Activated CD8-positive, alpha-beta T cell treated with anti-CD3 and anti-CD28 coated beads, Interleukin-2, amount 10 ng/mL, durations not matched to agents 7 days and 5 days (primary cell): ENCODE data around the gene USHBP1. TPM values are rescaled to one million over a fixed set of nuclear protein-coding genes. Genes with fewer than 3 reads are reported as not detected.

Experiments
- ATAC-seq: fragments of 150-1000 bp; cut with Tn5 transposase; one replicate; pipeline ENCODE4 v1.10.0; 2021; ENCODE audit warnings: moderate library complexity
- CTCF ChIA-PET: fragments of 350-600 bp; sonication (Branson Sonifier 250); formaldehyde crosslinking; loops from one replicate; lab custom pipeline; 2021; ENCODE audit warnings: antibody characterized with exemption; lab: Charles Lee
- POLR2A ChIA-PET: fragments of 350-600 bp; sonication (Branson Sonifier 250); formaldehyde crosslinking; loops from one replicate; lab custom pipeline; 2021; ENCODE audit warnings: antibody characterized with exemption; lab: Charles Lee
- DNase-seq: peaks from one replicate; pipeline ENCODE4 v3.0.0-alpha.2; 2020
- H3K27ac Mint-ChIP-seq: one replicate; pipeline ENCODE4 v1.8.0; 2021; ENCODE audit warnings: mild to moderate bottlenecking, mixed read lengths
- H3K27me3 Mint-ChIP-seq: one replicate; pipeline ENCODE4 v1.8.0; 2021; ENCODE audit warnings: low read depth, mixed read lengths
- H3K36me3 Mint-ChIP-seq: one replicate; pipeline ENCODE4 v1.8.0; 2021; ENCODE audit warnings: low read depth, mixed read lengths
- H3K4me1 Mint-ChIP-seq: one replicate; pipeline ENCODE4 v1.8.0; 2021; ENCODE audit warnings: low read depth, mixed read lengths
- H3K4me3 Mint-ChIP-seq: one replicate; pipeline ENCODE4 v1.8.0; 2021; ENCODE audit warnings: mild to moderate bottlenecking, mixed read lengths
- H3K9me3 Mint-ChIP-seq: one replicate; pipeline ENCODE4 v1.8.0; 2022; ENCODE audit warnings: mixed read lengths; ENCODE audit not compliant: insufficient read depth
- total RNA-seq, 2 experiments: library from RNA; stranded (reverse); gene quantifications; one replicate each; pipeline ENCODE4 v1.2.3, GENCODE V29; 2021

Gene USHBP1, protein sequence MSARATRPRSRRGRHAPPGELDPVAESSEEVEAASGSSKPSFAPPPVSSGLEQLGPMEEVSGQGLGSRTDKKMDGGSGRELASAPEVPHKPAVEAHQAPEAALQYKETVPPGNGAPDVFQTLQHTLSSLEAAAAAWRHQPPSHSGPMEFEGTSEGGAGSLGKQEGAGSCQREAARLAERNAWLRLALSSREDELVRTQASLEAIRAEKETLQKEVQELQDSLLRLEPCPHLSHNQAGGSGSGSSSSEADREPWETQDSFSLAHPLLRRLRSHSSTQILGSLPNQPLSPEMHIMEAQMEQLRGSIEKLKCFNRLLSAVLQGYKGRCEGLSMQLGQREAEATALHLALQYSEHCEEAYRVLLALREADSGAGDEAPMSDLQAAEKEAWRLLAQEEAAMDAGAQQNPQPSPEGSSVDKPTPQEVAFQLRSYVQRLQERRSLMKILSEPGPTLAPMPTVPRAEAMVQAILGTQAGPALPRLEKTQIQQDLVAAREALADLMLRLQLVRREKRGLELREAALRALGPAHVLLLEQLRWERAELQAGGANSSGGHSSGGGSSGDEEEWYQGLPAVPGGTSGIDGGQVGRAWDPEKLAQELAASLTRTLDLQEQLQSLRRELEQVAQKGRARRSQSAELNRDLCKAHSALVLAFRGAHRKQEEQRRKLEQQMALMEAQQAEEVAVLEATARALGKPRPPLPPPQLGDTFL
- not detected for total RNA-seq

DNA sequence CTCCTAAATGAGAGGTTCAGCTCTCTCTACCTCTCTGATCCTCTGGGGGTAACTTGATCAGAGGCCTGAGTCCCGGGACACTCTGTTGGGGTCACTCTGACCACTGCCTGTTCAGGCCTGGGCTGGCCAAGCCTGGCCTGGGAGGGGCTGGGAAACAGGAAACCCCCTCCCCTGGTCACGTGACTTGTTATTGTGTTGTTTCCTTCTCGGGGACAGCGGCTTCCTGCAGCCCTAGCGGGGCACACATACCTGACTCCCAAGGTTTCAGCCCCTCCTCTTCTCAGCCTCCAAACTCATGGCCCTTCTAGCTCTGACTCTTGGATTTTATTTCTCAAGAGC lies at the start of gene USHBP1:
Gene USHBP1 (minus strand): TSS at position 105 of the 339 bp plus-strand sequence. CDS start 446 bp downstream, outside the sequence.
- Mint-ChIP-seq H3K4me1 (peaks cover 33% of the 10 kb centered on the region), H3K9me3 (no peaks in the 10 kb centered on the region), H3K27ac (no peak within 1 kb of the TSS), H3K4me3 (no peak within 1 kb of the TSS), H3K36me3 (peaks cover 2% of the 10 kb centered on the region), H3K27me3 (peaks cover 2% of the 10 kb centered on the region)
- CTCF ChIA-PET: interaction anchor here (0.6 to 10.9 kb wide), 7 partner anchors 17 to 558 kb away, joined by 3 to 109 read pairs (median 3); partner anchors contain the start of gene ANKLE1
- ATAC-seq (no peak), DNase-seq (no peak)
- POLR2A ChIA-PET: interaction anchor here (0.6 to 0.7 kb wide), 2 partner anchors 9 to 15 kb away, joined by 3 to 4 read pairs; no protein-coding TSS in a partner anchor

DNA sequence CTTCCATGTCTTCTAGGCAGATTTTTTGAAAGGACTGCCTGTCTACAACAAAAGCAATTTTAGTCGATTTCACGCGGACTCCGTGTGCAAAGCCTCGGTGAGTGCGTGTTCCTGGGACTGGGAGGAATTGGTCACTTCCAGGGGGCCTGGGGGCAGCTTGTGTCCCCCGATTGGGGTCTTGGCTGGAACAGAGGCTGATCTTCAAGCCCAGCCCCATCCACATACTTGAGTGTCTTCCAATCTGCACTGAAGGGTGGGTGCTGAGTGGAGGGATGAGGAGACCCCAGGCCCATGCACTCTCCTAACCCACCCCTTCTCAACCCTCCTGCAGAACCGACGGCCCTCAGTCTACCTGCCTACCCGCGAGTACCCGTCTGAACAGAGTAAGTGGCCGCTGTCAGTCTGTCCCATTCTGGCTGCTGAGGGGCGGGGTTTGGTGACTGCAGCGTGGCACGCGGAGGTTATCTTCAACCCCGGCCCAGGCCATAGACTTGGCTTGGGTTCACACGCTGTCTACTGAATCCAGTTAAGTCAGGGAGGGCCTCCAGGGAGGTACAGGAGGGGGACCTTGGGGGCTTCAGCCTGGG lies 49.6 kb upstream of the USHBP1 start:
- Mint-ChIP-seq H3K4me1 (peaks cover 21% of the 10 kb centered on the region), H3K4me3 (no peak overlapping the region), H3K27ac (no peak overlapping the region), H3K36me3 (peaks cover 21% of the 10 kb centered on the region), H3K27me3 (no peaks in the 10 kb centered on the region), H3K9me3 (no peaks in the 10 kb centered on the region)
- CTCF ChIA-PET: no interaction called here
- DNase-seq (no peak), ATAC-seq (no peak)
- POLR2A ChIA-PET: no interaction called here

DNA sequence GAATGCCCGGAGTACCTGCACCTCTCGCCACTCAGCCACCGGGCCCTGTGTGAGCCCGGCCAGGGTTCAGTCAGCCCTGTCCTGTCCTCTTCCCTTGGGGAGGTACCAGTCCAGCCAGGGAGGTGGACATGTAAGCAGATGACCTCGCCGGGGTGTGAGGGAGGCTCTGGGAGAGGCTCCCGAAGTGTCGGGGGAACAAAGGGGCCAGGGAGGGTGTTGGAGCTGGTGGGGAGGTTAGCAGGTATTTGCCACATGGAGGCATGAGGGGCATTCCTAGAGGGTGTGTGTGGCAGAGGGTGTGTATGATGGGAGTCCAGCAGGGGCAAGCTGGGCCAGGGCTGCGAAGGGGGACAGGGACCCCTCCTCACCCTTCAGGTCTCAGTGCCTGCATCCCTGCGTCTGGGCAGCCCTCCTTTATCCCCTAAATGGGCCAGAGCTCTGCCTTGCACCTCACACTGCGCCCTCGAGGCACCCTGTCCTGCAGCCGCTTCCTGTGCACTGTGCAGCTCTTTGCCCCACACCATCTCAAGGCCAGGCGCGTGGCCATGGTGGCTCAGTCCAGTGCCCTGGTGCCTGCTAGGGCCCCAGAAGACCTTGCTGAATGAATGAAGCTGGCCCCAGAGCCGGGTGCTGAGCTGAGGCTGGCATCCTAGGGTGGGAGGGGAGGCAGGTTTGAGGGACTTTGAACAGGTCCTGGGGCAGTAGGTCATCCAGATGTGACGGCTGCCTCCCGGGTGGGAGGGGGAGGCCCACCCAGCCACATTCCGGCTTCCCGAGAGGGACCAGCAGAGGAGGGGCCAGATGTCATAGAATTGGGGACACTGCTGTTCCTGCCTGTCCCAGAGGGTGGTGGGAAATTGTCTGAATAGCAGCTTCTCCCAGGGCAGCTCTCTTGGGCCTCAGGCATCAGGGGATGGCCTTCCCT lies 47.9 kb upstream of the USHBP1 start:
- Mint-ChIP-seq H3K36me3 (peaks cover 27% of the 10 kb centered on the region), H3K4me1 (peaks cover 31% of the 10 kb centered on the region), H3K27ac (no peak overlapping the region), H3K27me3 (no peaks in the 10 kb centered on the region), H3K9me3 (no peaks in the 10 kb centered on the region), H3K4me3 (no peak overlapping the region)
- DNase-seq: no peak
- no peak for ATAC-seq
- ChIA-PET POLR2A (interaction anchor here (0.7 to 1.9 kb wide), 5 partner anchors 9 to 30 kb away, joined by 3 to 9 read pairs (median 3); no protein-coding TSS in a partner anchor), CTCF (interaction anchor here (1.1 kb wide), 1 partner anchor 8 kb away, joined by 3 read pairs; no protein-coding TSS in a partner anchor)

DNA sequence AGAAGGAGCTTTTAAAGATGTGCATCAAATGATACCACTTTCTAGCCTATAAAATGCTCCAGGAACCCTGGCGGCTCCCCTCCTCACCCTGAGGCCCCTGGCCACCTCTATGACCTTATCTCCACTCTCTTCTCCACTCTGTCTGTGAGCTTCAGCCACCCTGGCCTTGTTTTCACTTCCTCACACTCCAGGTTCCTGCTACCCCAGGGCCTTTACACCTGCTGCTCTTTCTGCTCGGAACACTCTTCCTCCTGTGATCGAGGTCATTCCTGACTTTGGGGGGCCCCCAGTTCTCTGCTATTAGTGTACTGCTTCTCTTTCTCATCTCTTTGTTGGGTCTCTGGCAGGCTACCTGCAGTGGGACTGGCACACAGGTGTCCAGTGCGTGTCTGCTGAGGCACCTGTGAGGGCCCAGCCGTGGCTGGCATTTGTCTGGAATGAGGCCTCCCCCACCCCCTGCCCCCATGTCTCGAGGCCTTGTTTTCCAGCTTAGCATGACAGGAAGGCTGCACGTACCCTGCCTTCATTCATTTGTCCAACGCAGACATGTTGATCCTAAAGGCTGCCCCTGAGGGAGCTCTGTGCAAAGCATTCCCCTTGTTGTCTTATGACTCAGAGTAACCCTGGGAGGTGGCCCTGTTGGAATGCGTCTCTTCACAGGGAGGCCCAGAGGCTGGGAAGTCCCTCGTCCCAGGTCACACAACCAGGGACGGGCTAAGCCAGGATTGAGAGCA lies 47.1 kb upstream of the USHBP1 start:
- Mint-ChIP-seq H3K27ac (peak overlapping the region; percentile 39), H3K4me3 (no peak overlapping the region), H3K9me3 (no peaks in the 10 kb centered on the region), H3K4me1 (peaks cover 38% of the 10 kb centered on the region), H3K36me3 (peaks cover 28% of the 10 kb centered on the region), H3K27me3 (no peaks in the 10 kb centered on the region)
- ChIA-PET POLR2A (interaction anchor here (1.4 to 1.9 kb wide), 2 partner anchors 10 to 13 kb away, joined by 3 to 9 read pairs; no protein-coding TSS in a partner anchor), CTCF (no interaction called here)
- no peak for ATAC-seq
- DNase-seq: no peak

DNA sequence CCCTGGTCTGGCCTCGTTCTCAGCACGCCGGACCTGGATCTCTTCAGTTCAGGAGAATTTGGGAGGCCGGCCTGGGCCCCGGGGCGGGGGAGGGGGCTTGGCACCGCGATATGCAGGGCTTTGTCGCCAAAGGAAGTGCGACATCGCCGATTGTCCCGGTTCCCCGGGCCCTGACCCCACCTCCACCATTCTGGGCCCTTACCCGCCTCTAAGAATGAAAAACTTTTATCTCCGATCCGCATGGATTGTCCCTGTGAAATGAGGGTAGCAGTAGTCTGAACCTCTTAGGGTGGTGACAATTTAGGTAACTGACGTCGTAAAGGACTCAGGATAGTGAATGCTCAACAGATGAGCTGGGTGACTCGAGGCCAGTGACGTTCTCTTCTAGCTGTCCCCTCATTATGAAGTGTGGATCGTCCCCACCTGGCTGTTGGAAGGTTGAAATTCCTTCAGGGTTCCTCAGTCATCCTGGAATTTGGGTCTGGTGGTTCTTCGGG lies 45.5 kb upstream of the USHBP1 start:
- Mint-ChIP-seq H3K4me3 (peak overlapping the region; percentile 97), H3K36me3 (peaks cover 22% of the 10 kb centered on the region), H3K27me3 (no peaks in the 10 kb centered on the region), H3K9me3 (no peaks in the 10 kb centered on the region), H3K4me1 (peaks cover 49% of the 10 kb centered on the region), H3K27ac (peak overlapping the region; percentile 98)
- POLR2A ChIA-PET: interaction anchor here (1.3 to 1.5 kb wide), 2 partner anchors 26 to 96 kb away, joined by 3 to 6 read pairs; partner anchors contain the start of gene BST2
- CTCF ChIA-PET: interaction anchor here (1.0 to 4.8 kb wide), 4 partner anchors 17 to 156 kb away, joined by 3 to 27 read pairs (median 8); partner anchors contain the start of gene ANO8
- DNase-seq (no peak), ATAC-seq (no peak)

DNA sequence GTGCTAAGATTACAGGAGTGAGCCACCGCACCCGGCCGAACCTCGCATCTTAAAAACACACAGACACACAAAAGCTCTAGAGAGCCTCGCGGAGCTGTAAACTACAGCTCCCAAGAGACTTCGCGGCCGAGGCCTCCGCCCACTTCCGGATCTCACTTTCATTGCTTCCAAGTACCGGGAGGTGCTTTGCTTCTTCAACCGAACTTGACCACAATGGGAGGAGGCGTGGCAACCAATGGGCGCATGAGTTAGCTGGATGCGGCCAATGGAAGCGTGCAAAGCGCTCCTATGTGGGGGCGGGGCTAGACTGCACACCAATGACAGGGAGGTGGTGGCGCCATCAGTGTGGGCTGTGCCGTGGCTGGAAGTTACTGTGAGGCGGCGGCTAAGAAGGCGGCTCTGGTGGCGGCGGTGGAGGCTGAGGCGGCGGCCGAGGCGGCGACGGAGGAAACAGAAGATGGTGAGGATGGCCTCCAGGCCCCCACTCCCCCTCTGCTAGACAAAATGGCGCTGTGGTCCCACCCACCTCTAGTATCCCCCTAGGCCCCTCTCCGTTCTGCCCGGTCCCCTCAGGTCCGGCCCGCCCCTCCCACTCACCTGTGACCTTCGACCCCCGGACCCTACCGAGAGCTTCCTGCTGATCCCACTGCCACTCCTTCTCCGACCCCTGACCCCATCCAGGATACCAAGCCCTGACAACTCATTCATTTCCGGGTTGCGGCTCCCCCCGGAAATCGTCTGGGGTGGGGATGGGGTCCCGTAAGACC lies 44.8 kb upstream of the USHBP1 start, which contains the start of gene DDA1:
Gene DDA1 (plus strand): TSS at position 366 of the 767 bp plus-strand sequence. CDS start 92 bp downstream, at position 458.
- DNase-seq: peak; percentile 100
- Mint-ChIP-seq H3K27ac (peak within 1 kb of the TSS; percentile 98), H3K9me3 (no peaks in the 10 kb centered on the region), H3K4me3 (peak within 1 kb of the TSS; percentile 97), H3K36me3 (peaks cover 20% of the 10 kb centered on the region), H3K4me1 (peaks cover 56% of the 10 kb centered on the region), H3K27me3 (no peaks in the 10 kb centered on the region)
- ChIA-PET POLR2A (interaction anchor here (0.5 to 1.7 kb wide), 8 partner anchors 9 to 233 kb away, joined by 3 to 6 read pairs (median 3); partner anchors contain the start of genes BABAM1 and BST2), CTCF (interaction anchor here (0.8 to 4.8 kb wide), 11 partner anchors 16 to 187 kb away, joined by 3 to 27 read pairs (median 3); partner anchors contain the start of genes ANKLE1, ANO8, BABAM1 and MVB12A)
- ATAC-seq: peak; percentile 87

DNA sequence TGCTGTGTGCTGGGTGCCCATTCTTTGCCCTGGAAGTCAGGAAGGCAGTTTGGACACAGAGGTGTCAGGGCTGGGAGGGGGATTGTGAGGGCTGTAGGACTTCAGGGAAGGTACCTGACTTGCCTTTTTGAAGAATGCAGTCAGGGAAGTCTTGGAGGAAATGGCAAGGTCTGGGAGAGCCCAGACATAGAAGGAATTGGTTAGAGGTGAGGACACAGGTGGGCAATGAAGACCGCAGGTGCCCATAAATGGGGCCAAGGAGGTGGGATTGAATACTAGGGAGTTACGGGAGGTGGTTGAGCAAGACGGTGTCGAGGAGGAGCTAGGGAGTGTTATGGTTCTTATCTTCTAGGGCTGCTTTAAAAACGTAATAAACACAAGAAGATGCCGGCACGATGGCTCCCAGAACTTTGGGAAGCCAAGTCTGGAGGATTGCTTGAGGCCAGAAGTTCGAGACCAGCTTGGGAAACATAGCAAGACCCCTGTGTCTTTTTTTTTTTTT lies 43.4 kb upstream of the USHBP1 start:
- ATAC-seq (no peak), DNase-seq (no peak)
- H3K36me3 Mint-ChIP-seq: peaks cover 14% of the 10 kb centered on the region
- H3K9me3 Mint-ChIP-seq: no peaks in the 10 kb centered on the region
- peaks cover 64% of the 10 kb centered on the region for H3K4me1 Mint-ChIP-seq
- peak overlapping the region; percentile 23 for H3K27ac Mint-ChIP-seq
- CTCF ChIA-PET: interaction anchor here (1.7 to 4.8 kb wide), 4 partner anchors 26 to 82 kb away, joined by 5 to 27 read pairs (median 10); partner anchors contain the start of genes ANKLE1 and ANO8
- H3K27me3 Mint-ChIP-seq: no peaks in the 10 kb centered on the region
- POLR2A ChIA-PET: interaction anchor here (1.7 kb wide), 1 partner anchor 18 kb away, joined by 4 read pairs; no protein-coding TSS in a partner anchor
- peak overlapping the region; percentile 90 for H3K4me3 Mint-ChIP-seq

DNA sequence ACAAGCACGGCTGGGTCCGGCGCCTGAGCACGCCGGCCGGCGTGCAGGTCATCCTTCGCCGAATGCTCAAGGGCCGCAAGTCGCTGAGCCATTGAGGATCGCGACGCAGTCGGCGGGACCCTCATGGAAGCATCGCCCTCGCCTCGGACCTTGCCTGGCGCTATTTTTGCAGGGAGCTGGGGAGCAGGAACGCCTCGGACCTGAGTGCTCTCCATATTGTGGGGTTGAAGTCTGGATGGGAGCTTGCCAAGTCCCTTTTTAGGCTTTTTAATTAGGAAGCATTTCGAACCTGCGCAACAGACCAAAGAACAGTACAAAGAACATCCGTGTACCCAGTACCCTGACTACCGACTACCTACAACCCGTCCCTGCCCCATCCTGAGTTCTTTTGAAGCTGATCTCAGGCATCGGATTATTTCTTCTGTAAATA lies 41.8 kb upstream of the USHBP1 start:
- Mint-ChIP-seq H3K4me3 (peak overlapping the region; percentile 90), H3K4me1 (peaks cover 65% of the 10 kb centered on the region), H3K36me3 (peaks cover 14% of the 10 kb centered on the region), H3K9me3 (no peaks in the 10 kb centered on the region), H3K27ac (peak overlapping the region; percentile 92), H3K27me3 (no peaks in the 10 kb centered on the region)
- DNase-seq (no peak), ATAC-seq (no peak)
- POLR2A ChIA-PET: interaction anchor here (0.5 to 1.0 kb wide), 7 partner anchors 14 to 247 kb away, joined by 3 to 4 read pairs (median 3); partner anchors contain the start of gene BST2
- CTCF ChIA-PET: interaction anchor here (0.6 to 4.8 kb wide), 12 partner anchors 14 to 85 kb away, joined by 3 to 27 read pairs (median 3); partner anchors contain the start of genes ANO8 and USHBP1
